GM06990 (cell line): ENCODE measurements around the gene SLC43A3.

Source experiments
- DNase-seq: peaks from one replicate; pipeline ENCODE4 v3.0.0-alpha.2; 2011; ENCODE audit not compliant: insufficient read length; ENCODE audit errors: extremely low read depth
- H3K27me3 ChIP-seq: replicated peaks from 2 replicates; pipeline ENCODE4 v1.6.0; 2011; ENCODE audit warnings: low read length; ENCODE audit not compliant: control insufficient read depth, insufficient read depth
- H3K36me3 ChIP-seq: 2 replicates; pipeline ENCODE4 v1.5.1; 2011; ENCODE audit warnings: low read length; ENCODE audit not compliant: control insufficient read depth, insufficient read depth
- H3K4me3 ChIP-seq: replicated peaks from 2 replicates; pipeline ENCODE4 v1.5.1; 2011; ENCODE audit warnings: low read depth, mild to moderate bottlenecking, control low read depth, low read length
- TF ChIP-seq, protein P1 (sequence below): IDR thresholded peaks from 2 replicates; pipeline ENCODE4 v1.5.1; 2011; ENCODE audit warnings: low read length, control low read depth, mild to moderate bottlenecking, inconsistent platforms; ENCODE audit not compliant: insufficient read depth, poor library complexity, severe bottlenecking

The SLC43A3 gene

DNA sequence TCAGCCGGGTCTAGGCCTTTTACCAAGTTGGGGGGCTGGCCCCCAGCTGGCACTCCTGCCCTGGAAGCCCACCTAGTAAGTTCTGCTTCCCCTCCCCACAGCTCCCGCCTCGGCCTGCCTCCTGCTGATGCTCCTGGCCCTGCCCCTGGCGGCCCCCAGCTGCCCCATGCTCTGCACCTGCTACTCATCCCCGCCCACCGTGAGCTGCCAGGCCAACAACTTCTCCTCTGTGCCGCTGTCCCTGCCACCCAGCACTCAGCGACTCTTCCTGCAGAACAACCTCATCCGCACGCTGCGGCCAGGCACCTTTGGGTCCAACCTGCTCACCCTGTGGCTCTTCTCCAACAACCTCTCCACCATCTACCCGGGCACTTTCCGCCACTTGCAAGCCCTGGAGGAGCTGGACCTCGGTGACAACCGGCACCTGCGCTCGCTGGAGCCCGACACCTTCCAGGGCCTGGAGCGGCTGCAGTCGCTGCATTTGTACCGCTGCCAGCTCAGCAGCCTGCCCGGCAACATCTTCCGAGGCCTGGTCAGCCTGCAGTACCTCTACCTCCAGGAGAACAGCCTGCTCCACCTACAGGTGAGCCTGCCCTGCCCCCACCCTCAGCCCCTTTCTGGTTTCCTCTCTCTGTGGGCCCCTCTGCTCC, 40.7 kb upstream of the SLC43A3 start:
- TF ChIP-seq, protein P1, sequence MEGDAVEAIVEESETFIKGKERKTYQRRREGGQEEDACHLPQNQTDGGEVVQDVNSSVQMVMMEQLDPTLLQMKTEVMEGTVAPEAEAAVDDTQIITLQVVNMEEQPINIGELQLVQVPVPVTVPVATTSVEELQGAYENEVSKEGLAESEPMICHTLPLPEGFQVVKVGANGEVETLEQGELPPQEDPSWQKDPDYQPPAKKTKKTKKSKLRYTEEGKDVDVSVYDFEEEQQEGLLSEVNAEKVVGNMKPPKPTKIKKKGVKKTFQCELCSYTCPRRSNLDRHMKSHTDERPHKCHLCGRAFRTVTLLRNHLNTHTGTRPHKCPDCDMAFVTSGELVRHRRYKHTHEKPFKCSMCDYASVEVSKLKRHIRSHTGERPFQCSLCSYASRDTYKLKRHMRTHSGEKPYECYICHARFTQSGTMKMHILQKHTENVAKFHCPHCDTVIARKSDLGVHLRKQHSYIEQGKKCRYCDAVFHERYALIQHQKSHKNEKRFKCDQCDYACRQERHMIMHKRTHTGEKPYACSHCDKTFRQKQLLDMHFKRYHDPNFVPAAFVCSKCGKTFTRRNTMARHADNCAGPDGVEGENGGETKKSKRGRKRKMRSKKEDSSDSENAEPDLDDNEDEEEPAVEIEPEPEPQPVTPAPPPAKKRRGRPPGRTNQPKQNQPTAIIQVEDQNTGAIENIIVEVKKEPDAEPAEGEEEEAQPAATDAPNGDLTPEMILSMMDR: no peak
- DNase-seq: no peak
- H3K4me3 ChIP-seq: no peak overlapping the region
- H3K36me3 ChIP-seq: no peaks in the 10 kb centered on the region
- H3K27me3 ChIP-seq: 0 out of 2 replicates have a peak, but pooled peaks cover 1% of the 10 kb centered on the region

DNA sequence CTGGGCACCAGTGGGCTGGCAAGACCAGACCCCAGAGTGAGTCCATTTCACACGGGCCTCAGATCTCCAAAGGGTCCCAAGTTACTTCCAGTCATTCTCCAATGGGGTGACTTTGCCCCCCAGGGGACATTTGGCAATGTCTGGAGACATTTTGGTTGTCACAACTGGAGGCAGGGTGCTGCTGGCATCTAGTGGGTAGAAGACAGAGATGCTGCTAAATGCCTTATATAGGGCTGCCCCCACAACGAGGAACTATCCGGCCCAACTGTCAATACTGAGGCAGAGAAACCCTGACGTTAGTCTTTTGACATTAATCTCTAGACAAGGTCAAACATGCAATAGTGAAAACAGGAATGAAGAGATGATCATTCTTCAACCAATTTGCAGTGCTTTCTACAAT, 39.8 kb upstream of the SLC43A3 start:
- no peaks in the 10 kb centered on the region for H3K36me3 ChIP-seq
- H3K27me3 ChIP-seq: 0 out of 2 replicates have a peak, but pooled peaks cover 1% of the 10 kb centered on the region
- no peak for DNase-seq
- H3K4me3 ChIP-seq: no peak overlapping the region
- TF ChIP-seq, protein P1: no peak

GRCh38 chr11:57464539-57465181, 37.7 kb upstream of the SLC43A3 start:
- peaks cover 1% of the 10 kb centered on the region for H3K27me3 ChIP-seq
- TF ChIP-seq, protein P1: no peak
- no peak for DNase-seq

GRCh38 chr11:57463671-57464538, 37.0 kb upstream of the SLC43A3 start:
- no peak for DNase-seq
- Histone ChIP-seq H3K36me3 (no peaks in the 10 kb centered on the region), H3K4me3 (no peak overlapping the region), H3K27me3 (peaks cover 5% of the 10 kb centered on the region)
- TF ChIP-seq, protein P1: no peak

More at GRCh38 chr11:57464539-57465181, 37.7 kb upstream of the SLC43A3 start:
- H3K36me3 ChIP-seq: no peaks in the 10 kb centered on the region
- no peak overlapping the region for H3K4me3 ChIP-seq

- no peak for DNase-seq
- H3K27me3 ChIP-seq: peaks cover 5% of the 10 kb centered on the region
- TF ChIP-seq, protein P1: no peak
- no peak overlapping the region for H3K4me3 ChIP-seq
- H3K36me3 ChIP-seq: no peaks in the 10 kb centered on the region
Observed at GRCh38 chr11:57462597-57462996, 35.7 kb upstream of the SLC43A3 start.
